ENCODE results near the gene SLC2A6. TPM values are rescaled to one million over a fixed set of nuclear protein-coding genes. Genes with fewer than 3 reads are reported as not detected.

The SLC2A6 gene
- total RNA-seq, 1 experiment from 2014 or later, result 20.5 TPM

DNA sequence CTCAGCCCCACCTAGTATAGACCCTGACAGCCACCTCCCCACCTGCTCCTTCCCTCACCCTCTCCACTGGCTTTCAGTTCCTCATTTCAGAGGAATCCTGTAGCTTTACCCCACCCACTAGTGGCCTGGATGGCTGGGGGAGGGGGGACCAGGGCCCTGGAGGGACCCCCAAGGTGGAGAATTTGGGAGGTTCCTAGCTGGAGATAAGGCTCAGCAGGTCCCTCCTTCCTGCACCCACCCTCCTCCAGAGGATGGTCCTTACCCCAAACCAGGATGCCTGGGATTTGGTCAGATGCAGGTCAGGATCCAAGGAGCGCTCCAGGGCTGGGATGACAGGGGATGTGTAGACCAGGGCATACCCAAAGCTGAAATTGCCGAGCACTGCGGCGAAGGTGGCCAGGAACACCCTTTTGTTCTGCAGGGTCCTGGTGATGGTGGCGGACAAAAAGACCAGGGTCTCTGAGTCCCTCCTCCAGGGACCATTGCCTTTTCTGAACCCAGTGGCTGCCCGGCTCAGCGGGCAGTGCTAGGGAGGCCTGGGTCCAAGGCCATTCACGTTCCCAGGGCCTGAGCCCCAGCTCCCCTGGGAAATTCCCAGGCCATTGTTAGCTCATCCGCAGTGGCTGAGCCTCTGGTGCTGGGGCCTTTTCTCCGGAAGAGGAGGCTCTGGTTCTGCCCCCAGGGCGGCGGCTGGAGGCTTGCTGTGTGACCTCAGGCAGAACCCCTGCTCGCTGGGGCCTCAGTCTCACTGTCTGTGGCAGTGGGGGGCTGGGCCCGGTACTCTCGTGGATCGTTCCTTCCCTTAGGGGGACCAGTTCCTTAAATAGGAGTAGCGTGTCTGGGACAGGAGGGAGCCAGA lies 678 bp downstream of the SLC2A6 start:
- peak overlapping the region; percentile 79 for H3K9ac ChIP-seq (ENCODE audit: low read length)
- H2AFZ ChIP-seq (ENCODE audit: low read length), result peak overlapping the region; percentile 98
- H3F3A ChIP-seq (ENCODE audit: low read length, unreplicated experiment), result no peaks in the 10 kb centered on the region
- H3K27me3 ChIP-seq (ENCODE audit: low read length), result no peaks in the 10 kb centered on the region
- peaks cover 10% of the 10 kb centered on the region for H3K4me1 ChIP-seq (ENCODE audit: insufficient read depth, low read length)
- H3K4me3 ChIP-seq (ENCODE audit: low read length), result peak overlapping the region; percentile 75
- ATAC-seq (peak; percentile 33), DNase-seq (peak; percentile 8)
- H3K79me2 ChIP-seq (ENCODE audit: low read length), result peaks cover 11% of the 10 kb centered on the region
- no peaks in the 10 kb centered on the region; the same call in 1 of the 2 replicates for H3K36me3 ChIP-seq (ENCODE audit: low read depth, low read length)
- H3K4me2 ChIP-seq (ENCODE audit: low read length), result peak overlapping the region; percentile 97
- no peaks in the 10 kb centered on the region for H3K9me3 ChIP-seq (ENCODE audit: low read length)
- POLR2A ChIA-PET (ENCODE audit: unreplicated experiment), result interaction anchor here (0.6 kb wide), 1 partner anchor 334 kb away, joined by 4 read pairs; no protein-coding TSS in a partner anchor
- intact Hi-C loops (cut with micrococcal nuclease), result no loop called here
- no peaks in the 10 kb centered on the region for H3K9me2 ChIP-seq (replicated peaks; ENCODE audit: low read length)
- BruUV-seq (replicated peaks), result TSS peak; percentile 44
- TF ChIP-seq EZH2 (IDR thresholded peaks at IDR 0.05; ENCODE audit: low read length, unreplicated experiment), result no peak
- TF ChIP-seq CTCF (conservative IDR thresholded peaks at IDR 0.05; ENCODE audit: low read depth, low read length), result no peak
- no peak for TF ChIP-seq EZH2phosphoT487 (IDR thresholded peaks at IDR 0.05; ENCODE audit: borderline replicate concordance, low read length)
- H3K27ac ChIP-seq (ENCODE audit: low read length), result no peak overlapping the region
- CTCF ChIA-PET, result no interaction called here
- H4K20me1 ChIP-seq (ENCODE audit: low read length), result no peaks in the 10 kb centered on the region

DNA sequence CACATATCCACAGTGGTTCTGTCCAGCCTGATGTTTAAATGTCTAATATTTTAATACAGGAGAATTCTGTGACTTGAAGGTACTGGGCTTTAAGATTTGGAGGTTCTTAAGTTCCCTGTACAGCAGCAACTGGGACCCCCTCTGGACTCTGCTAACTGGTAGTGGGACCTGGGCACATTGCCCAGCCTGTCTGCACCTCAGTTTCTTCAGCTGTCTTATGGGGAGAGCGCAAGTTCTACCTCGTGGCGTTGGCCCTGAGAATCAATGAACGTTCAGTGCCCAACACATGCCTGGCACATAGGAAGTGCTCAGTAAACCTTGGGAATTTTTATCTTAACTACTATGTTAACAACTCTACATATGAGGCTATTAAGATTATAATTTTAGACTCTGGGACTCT lies 1.4 kb downstream of the SLC2A6 start:
- Histone ChIP-seq H3F3A (ENCODE audit: low read length, unreplicated experiment) (no peaks in the 10 kb centered on the region), H3K27me3 (ENCODE audit: low read length) (no peaks in the 10 kb centered on the region), H3K9ac (ENCODE audit: low read length) (no peak overlapping the region), H3K79me2 (ENCODE audit: low read length) (peaks cover 11% of the 10 kb centered on the region), H2AFZ (ENCODE audit: low read length) (no peak overlapping the region), H3K4me3 (ENCODE audit: low read length) (0 out of 2 replicates have a peak overlapping the region, but pooled peaks have one; percentile 75), H3K36me3 (ENCODE audit: low read depth, low read length) (no peaks in the 10 kb centered on the region; the same call in 1 of the 2 replicates), H3K4me1 (ENCODE audit: insufficient read depth, low read length) (peaks cover 10% of the 10 kb centered on the region), H3K9me3 (ENCODE audit: low read length) (no peaks in the 10 kb centered on the region), H3K27ac (ENCODE audit: low read length) (no peak overlapping the region), H3K4me2 (ENCODE audit: low read length) (peak overlapping the region; percentile 97), H4K20me1 (ENCODE audit: low read length) (no peaks in the 10 kb centered on the region), H3K9me2 (replicated peaks; ENCODE audit: low read length) (no peaks in the 10 kb centered on the region)
- no TSS peak for BruUV-seq (replicated peaks)
- ATAC-seq (no peak), DNase-seq (no peak)
- TF ChIP-seq EZH2phosphoT487 (IDR thresholded peaks at IDR 0.05; ENCODE audit: borderline replicate concordance, low read length), result no peak
- no peak for TF ChIP-seq EZH2 (IDR thresholded peaks at IDR 0.05; ENCODE audit: low read length, unreplicated experiment)
- no peak for TF ChIP-seq CTCF (conservative IDR thresholded peaks at IDR 0.05; ENCODE audit: low read depth, low read length)
- POLR2A ChIA-PET (ENCODE audit: unreplicated experiment), result no interaction called here
- CTCF ChIA-PET, result no interaction called here
- intact Hi-C loops (cut with micrococcal nuclease), result no loop called here

DNA sequence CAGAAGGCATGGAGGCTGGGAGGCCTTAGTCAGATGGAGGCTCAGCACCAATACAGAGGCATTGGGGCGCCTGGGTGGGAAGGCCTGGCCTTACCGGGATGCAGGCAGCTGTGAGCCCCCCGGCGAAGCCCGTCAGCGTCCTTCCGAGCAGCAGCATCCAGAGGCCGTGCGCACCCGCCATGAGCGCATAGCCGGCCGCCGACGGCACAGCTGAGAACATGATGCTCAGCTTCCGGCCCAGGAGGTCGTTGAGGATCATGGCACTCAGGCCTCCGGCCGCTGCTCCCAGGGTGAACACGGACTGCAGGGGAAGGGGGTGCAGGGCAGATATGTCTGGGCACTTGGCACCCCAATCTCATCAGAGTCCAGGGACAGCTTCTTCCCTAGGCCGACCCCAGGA lies 2.0 kb downstream of the SLC2A6 start:
- Histone ChIP-seq H3K36me3 (ENCODE audit: low read depth, low read length) (no peaks in the 10 kb centered on the region; the same call in 1 of the 2 replicates), H3K9me3 (ENCODE audit: low read length) (no peaks in the 10 kb centered on the region), H3K4me3 (ENCODE audit: low read length) (no peak overlapping the region), H3K9ac (ENCODE audit: low read length) (no peak overlapping the region), H3K4me1 (ENCODE audit: insufficient read depth, low read length) (peaks cover 10% of the 10 kb centered on the region), H3K9me2 (replicated peaks; ENCODE audit: low read length) (no peaks in the 10 kb centered on the region), H3K4me2 (ENCODE audit: low read length) (no peak overlapping the region), H4K20me1 (ENCODE audit: low read length) (no peaks in the 10 kb centered on the region), H2AFZ (ENCODE audit: low read length) (no peak overlapping the region), H3K27me3 (ENCODE audit: low read length) (no peaks in the 10 kb centered on the region), H3F3A (ENCODE audit: low read length, unreplicated experiment) (no peaks in the 10 kb centered on the region), H3K79me2 (ENCODE audit: low read length) (peaks cover 11% of the 10 kb centered on the region), H3K27ac (ENCODE audit: low read length) (no peak overlapping the region)
- DNase-seq (no peak), ATAC-seq (no peak)
- BruUV-seq (replicated peaks), result no TSS peak
- TF ChIP-seq EZH2phosphoT487 (IDR thresholded peaks at IDR 0.05; ENCODE audit: borderline replicate concordance, low read length), result no peak
- no peak for TF ChIP-seq CTCF (conservative IDR thresholded peaks at IDR 0.05; ENCODE audit: low read depth, low read length)
- POLR2A ChIA-PET (ENCODE audit: unreplicated experiment), result no interaction called here
- CTCF ChIA-PET, result no interaction called here
- intact Hi-C loops (cut with micrococcal nuclease), result no loop called here

Data from PC-3 (cell line).